Right renal pelvis (tissue), 4 donors: ENCODE results near the gene ENKUR. TPM values are rescaled to one million over a fixed set of nuclear protein-coding genes. Genes with fewer than 3 reads are reported as not detected.
"Not testable (repeated sequence)": the region's sequence is repeated elsewhere in the genome, so short reads cannot be mapped to it uniquely, and the experiment has no call there.

ENCODE experiments used
- DNase-seq, 4 donors: peaks; one replicate each; pipeline ENCODE4 v3.0.0-alpha.2; 2013; ENCODE audit warnings: low read depth in 4 of 4, low spot score in 3 of 4, missing footprints in 1 of 4
- polyA plus RNA-seq, 4 donors: library from polyadenylated mRNA; unstranded; fragments of 120-200 nt; gene quantifications; one replicate each; pipeline ENCODE4 v1.2.1, GENCODE V29; 2013; ENCODE audit not compliant: insufficient read length in 4 of 4

Gene ENKUR
- polyA plus RNA-seq, 4 donors: 4.0 to 5.5 (median 4.8) TPM

- no peak for DNase-seq
Measured at GRCh38 chr10:24979685-24980084, 36.3 kb downstream of the ENKUR start.

DNA sequence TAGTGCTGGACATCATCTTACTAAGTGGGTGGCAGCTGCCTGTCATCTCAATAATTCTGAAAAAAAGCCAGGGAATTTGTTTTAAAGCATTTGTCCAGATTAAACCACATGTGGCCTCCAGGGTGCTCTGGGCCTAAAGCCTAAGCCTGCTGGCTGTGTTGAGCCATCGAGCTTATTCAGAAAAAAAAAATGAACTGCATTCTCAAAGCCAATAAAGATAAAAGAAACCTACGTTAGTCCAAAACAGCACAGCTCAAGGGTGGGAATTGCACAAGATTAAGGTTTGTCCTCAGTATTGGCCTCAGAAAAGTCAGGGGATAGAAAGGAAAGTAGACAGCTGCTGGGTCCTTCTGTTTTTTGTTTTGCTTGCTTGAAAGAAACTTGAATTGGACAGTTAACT lies 41.0 kb downstream of the ENKUR start:
- DNase-seq: no peak

GRCh38 chr10:24973163-24973562 lies 42.8 kb downstream of the ENKUR start:
- DNase-seq: no peak

DNA sequence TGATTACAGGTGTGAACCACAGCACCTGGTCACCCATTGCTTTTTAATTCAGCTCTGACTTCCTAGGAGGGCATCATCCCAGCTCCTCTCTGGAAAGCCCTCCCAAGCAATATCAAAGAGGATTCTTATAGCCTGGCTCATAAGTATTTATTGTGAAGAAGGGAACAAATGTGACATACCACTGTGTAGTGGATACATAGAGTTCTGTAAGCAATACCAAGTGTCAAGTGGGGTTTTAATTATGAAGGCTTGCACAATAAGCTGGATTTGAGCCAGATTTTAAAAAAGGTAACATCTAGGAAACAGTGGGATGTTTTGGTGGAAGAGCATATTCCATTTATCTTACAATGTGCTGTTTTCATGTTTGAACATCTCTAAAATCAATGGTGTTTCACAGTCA lies 44.6 kb downstream of the ENKUR start:
- DNase-seq: no peak

GRCh38 chr10:24969841-24970281 lies 46.1 kb downstream of the ENKUR start:
- no peak for DNase-seq

GRCh38 chr10:24968951-24969350 lies 47.0 kb downstream of the ENKUR start:
- not testable (repeated sequence) for DNase-seq

GRCh38 chr10:24968349-24968748 lies 47.6 kb downstream of the ENKUR start:
- DNase-seq: no peak

DNA sequence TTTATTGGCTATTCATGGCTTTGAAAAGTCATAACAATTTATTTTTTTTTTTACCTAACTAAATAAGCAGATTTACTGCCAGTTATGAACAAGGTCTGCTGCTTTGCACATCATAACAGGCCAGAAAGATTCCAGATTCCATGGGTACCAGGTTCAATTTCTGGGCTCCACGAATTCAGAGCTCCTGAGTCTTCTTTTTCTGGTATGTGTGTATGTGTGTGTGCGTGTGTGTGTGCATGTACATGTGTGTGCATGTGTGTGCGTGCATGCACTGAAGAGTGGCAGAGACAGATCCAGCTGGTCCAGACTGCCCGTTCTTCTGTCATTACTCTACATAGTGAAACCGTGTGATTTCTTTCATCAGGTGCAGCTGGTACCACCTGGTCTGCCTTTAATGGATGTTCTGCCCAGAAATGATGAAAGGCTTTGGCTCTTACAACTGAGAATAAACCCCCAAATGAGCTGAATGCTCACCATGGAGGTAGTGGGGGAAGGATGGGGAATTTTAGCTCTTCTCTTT lies 48.9 kb downstream of the ENKUR start:
- no peak for DNase-seq

- DNase-seq: no peak
Measured at GRCh38 chr10:24965051-24965450, 50.9 kb downstream of the ENKUR start.

DNA sequence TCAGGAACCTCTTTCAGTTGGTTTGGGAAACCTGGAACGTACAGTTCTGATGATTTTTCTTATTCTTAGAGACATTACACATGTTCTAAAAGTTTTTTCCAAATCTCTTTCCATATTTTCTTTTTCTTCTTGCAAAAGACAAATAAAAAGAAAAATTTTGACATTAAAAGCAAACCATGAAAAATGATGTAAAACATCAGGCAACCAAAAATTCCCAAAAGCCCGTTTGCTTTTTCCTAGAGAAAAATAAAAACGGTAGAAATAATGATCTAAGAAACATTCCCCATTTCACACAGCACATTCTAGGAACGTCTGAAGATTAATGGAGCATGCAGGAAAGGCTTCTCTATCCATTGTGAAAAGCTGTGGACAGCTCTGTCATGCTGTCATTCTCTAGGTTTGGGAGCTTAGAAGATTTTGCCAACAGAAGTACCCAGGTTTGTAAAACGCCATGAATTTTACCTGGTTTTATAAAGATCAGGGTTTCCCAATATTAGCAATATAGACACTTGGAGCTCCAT lies 52.4 kb downstream of the ENKUR start:
- peak in 1 of 4 donors; percentile 36 for DNase-seq

GRCh38 chr10:24962995-24963394 lies 53.0 kb downstream of the ENKUR start:
- DNase-seq: no peak

- no peak for DNase-seq
Measured at GRCh38 chr10:24961582-24961981, 54.4 kb downstream of the ENKUR start.

DNA sequence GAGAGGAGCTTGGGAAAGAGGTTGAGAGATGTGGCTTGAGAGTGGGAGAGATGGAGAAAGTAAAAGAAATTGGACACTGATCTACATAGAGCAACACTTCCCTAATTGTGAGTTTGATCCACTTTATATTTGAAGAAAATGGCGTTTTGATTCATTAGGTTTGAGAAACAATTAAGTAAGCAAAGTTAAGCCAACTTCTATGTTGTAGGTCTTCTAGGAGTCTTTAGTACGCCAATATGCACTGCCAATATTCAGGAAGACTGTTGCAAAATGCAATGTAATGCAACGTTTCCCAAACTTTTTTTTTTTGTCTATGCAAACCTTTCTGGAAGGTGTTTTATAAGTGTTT lies 56.6 kb downstream of the ENKUR start:
- DNase-seq: no peak

DNA sequence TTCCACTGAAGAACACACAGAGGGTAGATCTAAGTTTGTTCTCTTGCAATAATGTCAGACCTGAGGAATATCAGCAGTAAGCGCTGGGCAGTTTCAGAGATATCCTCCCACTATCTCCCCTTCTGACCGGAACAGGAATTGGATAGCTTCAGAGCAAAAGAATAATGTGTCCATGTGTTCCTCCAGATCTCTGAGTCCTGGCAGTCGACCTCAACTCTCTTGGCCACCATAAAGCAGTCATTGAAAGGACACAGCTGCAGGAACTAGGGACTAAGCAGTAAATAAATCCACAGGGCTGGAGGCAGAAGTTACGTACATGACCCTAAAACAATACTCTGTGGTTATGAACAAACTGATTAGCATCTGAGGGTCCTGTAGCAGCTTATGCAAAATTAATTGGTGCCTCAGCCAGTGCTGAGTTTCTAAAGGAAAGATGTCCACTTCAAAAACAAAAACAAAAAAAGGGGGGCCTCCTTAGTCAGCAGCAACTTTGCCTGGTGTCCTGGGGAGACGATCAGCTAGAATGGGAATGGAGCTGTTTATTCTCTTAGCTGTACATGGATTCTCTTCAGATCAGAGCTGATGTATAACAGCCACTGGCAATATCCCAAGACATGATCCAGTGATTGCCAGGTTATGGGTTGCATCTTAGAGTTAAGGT lies 57.1 kb downstream of the ENKUR start:
- DNase-seq: peak; percentile 55 to 76 (median 70)

DNA sequence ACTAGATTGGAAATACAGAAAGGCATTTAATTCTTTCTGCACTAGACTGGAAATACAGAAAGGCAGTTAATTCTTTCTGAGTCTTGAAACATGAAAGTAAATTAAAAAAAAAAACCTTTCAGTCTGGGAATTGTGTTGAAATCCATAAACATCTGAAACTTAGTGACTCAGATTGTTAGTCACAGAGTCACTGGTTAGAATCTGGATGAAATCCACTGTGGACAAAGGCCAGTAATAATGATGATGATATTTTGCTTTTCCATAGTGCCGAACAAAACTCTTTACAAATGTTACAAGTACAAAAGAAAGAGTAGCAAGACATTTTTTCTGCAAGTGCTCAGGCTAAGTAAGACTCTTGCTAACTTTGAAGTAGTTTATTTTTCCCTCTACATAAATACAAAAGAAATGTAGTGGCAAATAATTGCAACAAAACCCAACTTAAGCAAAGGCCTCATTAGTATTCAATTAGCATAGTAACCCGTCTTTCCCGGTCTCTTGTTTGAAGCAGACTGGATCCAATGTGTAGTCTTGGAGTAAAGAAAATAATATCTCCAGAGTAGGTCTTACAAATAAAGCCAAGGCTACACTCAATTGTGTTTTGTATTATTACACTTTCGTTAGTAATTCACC lies 57.8 kb downstream of the ENKUR start:
- no peak for DNase-seq

DNA sequence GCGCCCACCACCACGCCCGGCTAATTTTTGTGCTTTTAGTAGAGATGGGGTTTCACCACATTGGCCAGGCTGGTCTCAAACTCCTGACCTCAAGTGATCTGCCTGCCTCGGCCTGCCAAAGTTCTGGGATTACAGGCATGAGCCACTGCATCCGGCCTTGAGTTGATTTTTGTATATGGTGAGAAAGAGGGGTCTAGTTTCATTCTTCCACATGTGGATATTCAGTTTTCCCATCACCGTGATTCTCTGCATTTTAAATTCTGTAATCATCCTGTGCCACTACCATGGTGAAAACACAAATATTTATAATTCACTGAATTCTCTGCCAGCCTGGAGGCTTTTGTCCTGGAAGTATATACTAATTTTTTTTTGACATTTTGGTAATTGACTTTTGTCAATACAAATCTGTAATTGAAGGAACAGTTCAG lies 58.3 kb downstream of the ENKUR start:
- DNase-seq: not testable (repeated sequence)

DNA sequence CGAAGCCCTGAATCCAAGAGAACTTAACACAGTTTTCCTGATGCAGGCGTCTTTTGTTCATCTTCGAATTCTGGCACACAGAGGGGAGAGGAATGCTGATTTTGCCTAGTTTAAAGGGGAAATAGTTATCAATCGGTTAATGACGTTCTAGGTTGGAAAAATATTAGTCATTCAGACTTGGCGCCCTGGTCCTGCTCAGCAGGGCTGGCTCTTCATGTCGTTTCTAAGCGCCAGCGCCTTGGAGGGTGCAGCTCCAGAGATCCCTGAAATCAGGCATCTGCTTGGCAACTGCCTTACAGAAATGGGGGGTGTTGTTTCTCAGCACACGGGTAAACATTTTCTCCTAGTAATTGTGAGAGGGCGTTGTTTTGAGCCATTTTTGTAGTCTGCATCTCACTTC lies 62.3 kb downstream of the ENKUR start:
- DNase-seq: no peak

DNA sequence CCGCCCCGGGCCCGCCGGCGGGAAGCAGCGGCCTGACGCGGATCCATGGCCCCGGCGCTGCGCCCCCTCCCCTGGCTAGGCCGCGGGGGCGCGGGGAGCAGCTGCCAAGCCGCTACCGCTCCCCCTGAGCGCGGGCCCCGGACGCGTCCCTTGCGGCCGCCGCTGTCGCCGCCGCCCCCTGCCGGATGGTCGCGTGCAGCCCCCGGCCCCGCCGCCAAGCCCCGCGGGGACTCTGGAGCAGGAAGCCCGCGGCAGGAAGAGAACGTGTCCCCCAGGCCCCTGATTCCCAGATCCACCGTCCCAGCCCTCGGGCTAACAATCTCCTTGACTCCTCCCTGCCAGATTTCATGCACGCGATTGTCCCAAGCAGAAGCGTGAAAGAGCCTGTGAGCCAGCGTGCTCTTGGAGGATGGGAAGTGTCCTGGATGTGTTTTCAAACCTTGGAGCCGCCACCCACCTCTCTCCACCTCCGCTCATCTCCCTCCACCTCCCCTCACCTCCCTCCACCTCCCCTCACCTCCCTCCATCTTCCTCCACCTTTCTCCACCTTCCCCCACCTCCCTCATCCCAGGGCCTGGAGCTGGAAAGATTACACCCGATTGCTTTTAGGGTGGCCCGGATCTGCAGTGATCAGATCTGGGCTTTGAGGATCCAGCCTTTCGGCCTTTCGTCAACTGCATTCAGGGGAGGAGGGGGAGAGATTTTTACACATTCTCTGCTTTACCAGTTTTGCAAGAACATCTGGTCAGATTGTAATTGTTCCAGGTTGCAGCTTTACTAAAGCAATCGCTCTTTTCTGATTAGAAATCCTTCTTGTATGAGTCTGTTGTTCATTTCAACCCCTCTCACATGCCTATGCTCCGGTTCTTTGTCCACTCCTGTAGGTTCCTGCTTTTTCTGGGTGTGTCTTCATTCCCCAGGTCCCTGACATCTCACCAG lies 63.0 kb downstream of the ENKUR start:
- DNase-seq: peak in 2 of 4 donors; percentile 31 to 42

- DNase-seq: peak in 3 of 4 donors; percentile 36 to 54 (median 51)
Measured at GRCh38 chr10:24952143-24952706, 63.7 kb downstream of the ENKUR start, which contains the start of gene PRTFDC1. Gene PRTFDC1 (minus strand): TSS chr10:24952606. CDS start chr10:24952575, 31 bp downstream.
